ENCODE results near the gene RAPGEF5.

RAPGEF5 gene

DNA sequence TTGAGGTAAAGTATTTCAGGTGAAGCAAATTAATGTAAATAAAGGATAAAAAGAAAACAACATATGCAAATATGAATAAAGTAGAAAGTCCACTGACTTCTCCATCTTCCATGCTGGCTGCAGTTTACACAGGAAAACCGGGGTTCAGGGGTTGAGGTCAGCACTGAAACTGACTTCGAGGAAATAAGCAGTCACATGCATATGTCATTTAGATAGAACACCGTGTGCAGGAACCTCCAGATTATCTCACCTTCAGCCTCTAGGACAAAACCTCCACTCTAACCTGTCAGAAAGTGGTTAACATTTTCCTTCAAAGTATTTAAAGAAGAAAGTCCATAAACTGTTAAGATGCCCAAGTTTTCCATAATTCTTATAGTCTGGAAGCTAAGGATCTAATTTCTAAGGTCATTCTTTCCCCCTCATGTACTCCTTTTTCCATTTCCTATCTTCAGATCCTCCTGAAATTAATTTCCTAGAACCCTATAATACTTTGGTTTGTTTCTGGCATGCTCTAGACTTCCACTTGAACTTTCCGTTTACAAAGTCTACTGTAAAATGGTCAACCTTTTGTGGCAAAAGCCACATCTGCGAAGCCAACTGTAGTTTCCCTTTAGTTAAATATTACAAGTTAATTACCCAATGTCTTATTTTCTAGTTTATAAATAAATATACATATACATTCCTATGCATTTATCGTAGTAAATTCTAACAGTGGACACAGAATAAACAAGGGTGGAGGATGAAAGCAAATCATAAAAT is 173.3 kb downstream of the RAPGEF5 start:
- no peak for DNase-seq

- DNase-seq = no peak
Measured at GRCh38 chr7:22182149-22182548, 174.8 kb downstream of the RAPGEF5 start.

GRCh38 chr7:22181663-22182062 is 175.3 kb downstream of the RAPGEF5 start:
- no peak for DNase-seq

- DNase-seq = no peak
Measured at GRCh38 chr7:22179442-22179879, 177.5 kb downstream of the RAPGEF5 start.

DNA sequence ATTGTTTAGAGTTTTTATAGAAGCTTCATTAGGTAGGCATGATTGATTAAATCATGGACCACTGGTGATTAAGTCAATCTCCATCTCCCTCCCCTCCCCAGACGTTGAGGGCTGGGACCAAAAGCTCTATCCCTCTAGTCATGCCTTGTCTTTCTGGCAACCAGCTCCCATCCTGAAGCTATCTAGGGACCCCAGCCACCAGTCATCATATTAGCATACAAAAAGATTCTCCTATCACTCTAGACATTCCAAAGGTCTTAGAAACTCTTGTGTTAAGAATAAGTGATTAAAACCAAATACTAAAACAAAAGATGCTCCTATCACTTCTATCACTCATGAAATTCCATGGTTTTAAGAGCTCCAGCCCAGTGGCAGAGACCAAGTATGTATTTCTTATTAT is 178.2 kb downstream of the RAPGEF5 start:
- no peak for DNase-seq

GRCh38 chr7:22176791-22177412 is 180.1 kb downstream of the RAPGEF5 start:
- DNase-seq = no peak

GRCh38 chr7:22174574-22174953 is 182.4 kb downstream of the RAPGEF5 start:
- DNase-seq = no peak

DNA sequence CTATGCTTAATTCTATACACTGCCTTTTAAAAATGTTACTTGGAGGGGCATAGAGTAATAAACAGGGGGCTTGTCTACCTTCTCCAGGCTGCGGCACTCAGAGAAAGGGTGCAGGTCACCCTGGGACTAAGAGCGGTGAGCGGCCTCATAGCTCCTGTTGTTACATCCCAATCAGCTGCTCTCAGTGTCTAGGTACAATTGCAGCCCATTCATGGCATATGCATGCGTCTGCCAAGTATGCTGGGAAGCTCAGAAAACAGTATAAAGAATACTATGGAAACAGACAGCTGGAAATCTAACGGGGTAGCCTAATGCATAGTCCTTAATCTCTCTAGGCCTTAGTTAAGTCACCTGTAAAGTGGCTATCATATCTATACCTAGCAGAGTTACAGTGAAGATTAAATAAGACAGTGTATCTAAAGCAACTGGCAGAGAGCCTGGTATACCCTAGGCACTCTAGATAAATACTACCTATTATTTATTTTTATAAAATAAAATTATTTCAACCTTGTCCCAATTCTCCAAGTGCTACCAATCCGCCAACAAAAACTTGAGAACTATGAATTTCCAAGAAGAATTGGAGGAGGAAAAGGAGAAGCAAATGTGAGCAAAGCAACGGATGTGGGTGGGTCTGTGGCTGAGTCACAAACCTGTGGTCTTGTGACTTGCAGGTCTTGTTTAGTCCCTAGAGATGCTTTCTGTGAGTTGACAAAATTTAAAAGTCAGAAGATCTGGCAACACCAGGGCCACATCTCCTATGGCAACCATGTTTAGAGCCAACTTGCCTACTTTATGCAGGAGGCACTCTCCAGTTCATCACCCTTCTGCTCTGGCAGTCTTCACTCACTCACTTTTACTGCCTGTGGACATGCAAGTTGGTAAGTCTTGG is 183.0 kb downstream of the RAPGEF5 start:
- DNase-seq = no peak

- no peak for DNase-seq
Measured at GRCh38 chr7:22168129-22168634, 188.8 kb downstream of the RAPGEF5 start.

DNA sequence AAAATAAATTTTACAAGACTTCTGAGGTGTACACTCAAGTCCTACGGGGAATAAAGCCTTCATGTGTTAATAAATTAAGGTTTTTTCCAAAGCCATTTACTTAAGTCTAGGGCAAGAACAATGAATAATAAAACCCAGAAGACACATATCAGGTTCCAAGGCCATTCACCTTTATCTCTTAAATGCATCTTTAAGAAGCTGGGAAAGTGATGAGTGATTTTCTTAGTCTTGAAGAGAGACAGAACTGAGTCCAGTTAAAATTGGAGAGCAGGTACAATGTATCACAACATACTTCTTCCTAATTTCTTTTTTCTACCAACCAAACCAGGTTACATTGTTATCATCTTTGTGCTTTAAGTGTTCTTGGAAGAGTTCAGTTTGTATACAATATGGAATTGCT is 189.5 kb downstream of the RAPGEF5 start:
- no peak for DNase-seq

GRCh38 chr7:22166928-22167327 is 190.0 kb downstream of the RAPGEF5 start:
- no peak for DNase-seq

DNA sequence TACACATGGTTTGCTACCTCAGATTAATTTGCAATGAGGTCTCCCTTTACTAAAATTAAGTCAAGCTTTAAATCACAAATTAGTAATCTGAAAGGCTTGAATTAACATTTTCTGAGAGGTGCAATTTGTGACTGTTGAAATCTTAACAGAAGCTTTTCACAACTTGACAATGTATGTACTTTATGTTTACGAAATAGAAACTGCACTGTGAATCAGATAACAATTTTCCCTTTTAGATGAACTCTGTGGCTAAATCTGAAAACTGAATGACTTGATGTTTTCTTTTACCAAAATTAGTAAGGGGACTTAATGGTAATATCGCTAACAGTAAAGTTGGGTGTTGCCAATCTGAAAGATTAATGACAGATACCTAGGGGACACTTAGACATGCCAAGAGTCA is 197.6 kb downstream of the RAPGEF5 start:
- no peak for DNase-seq

GRCh38 chr7:22157552-22157951 is 199.4 kb downstream of the RAPGEF5 start:
- DNase-seq = no peak

DNA sequence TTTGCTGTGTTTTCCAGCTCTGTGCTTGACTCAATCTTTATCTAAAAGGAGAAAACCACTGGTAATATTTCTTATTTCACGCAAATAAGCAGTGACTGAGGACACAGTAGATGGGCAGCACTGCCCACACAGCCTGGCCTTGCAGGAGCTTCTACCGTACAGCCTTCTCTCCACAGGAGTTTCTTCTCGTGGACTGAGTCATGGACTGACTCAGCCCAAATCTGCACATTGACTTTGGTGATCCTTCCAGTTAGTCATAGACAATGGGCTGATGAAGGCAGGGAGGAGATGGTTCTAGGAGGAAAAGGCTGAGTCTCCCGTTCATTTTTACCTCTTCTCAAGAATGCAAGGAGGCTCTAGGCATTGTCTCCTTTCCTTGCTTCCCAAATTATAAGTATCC is 200.7 kb downstream of the RAPGEF5 start:
- peak; percentile 53 for DNase-seq

DNA sequence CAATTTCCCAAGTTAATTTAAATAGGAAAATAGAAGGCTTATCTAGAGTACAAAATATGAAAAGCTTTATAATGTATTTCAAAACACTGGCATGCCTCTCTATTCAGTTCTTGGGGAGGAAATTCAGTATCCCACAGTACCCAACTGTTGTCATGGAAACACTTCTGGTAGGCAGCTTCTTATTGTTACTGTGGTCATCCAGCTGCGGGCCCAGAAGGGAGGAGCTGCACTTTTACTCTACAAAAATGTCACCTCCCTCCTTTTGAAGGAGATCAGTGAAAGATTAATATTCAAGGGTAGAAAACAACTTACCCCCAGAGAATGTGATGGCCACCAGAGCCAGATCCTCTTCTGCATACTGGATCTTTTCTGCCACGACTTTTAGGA is 202.8 kb downstream of the RAPGEF5 start:
- DNase-seq = no peak

GRCh38 chr7:22153432-22154142 is 203.4 kb downstream of the RAPGEF5 start:
- no peak for DNase-seq

- DNase-seq = no peak
Measured at GRCh38 chr7:22152690-22153089, 204.3 kb downstream of the RAPGEF5 start.

DNA sequence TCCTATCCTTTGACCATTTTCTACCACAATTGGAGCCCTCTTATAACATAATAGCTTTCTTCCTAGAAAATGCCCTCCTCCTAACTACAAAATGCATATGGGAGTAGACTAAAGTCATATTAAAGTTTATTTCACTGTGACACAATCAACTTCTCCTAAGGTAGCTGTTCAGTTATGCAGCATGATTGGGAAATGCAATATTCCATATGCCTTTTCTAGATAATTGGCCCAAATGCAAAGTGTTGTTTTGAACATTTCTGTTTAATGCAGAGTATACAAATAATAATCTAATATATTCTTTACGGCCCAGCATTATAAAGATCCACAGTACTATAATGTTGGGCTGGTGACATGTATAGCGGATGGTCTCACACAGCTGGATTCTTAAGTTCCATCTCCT is 205.1 kb downstream of the RAPGEF5 start:
- DNase-seq = no peak

DNA sequence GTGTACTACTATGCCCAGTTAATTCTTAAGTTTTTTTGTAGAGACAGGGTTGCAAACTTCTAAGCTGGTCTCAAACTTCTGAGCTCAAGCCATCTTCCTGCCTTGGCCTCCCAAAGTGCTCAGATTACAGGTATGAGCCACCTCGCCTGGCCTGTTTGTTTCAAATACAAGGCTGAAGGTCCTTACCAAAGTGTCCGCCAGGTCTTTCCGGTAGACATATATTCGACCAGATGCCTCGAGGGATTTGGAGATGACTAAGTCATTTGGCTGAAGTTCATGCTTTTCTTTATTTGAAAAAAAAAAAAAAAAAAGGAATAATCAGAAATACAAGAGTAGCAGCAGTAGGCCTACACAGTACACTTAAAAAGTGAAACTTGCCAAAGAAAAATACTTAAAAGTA is 206.7 kb downstream of the RAPGEF5 start:
- DNase-seq = no peak

GRCh38 chr7:22147868-22148267 is 209.1 kb downstream of the RAPGEF5 start:
- DNase-seq = no peak

- no peak for DNase-seq
Measured at GRCh38 chr7:22146961-22147512, 209.9 kb downstream of the RAPGEF5 start.

- DNase-seq = no peak
Measured at GRCh38 chr7:22144950-22145349, 212.0 kb downstream of the RAPGEF5 start.

GRCh38 chr7:22143491-22143890 is 213.5 kb downstream of the RAPGEF5 start:
- no peak for DNase-seq

Data from fibroblast of upper back skin (primary cell).